Measurements from ENCODE around the gene TSG101. TPM values are rescaled to one million over a fixed set of nuclear protein-coding genes. Genes with fewer than 3 reads are reported as not detected.

The TSG101 gene
- total and polyA plus RNA-seq, 4 donors = 29.7 to 53.1 (median 37.8) TPM

GRCh38 chr11:18479063-18479462 is 47.7 kb downstream of the TSG101 start:
- no peaks in the 10 kb centered on the region for H3K9me3 ChIP-seq (ENCODE audit: control insufficient read depth in 4 of 4, low read length in 3 of 4)
- WGBS = 97% methylated on average over 4 of the region's 4 CpGs
- no peak overlapping the region for H3K9ac ChIP-seq (ENCODE audit: low read depth in 1 of 2, low read length in 2 of 2)

DNA sequence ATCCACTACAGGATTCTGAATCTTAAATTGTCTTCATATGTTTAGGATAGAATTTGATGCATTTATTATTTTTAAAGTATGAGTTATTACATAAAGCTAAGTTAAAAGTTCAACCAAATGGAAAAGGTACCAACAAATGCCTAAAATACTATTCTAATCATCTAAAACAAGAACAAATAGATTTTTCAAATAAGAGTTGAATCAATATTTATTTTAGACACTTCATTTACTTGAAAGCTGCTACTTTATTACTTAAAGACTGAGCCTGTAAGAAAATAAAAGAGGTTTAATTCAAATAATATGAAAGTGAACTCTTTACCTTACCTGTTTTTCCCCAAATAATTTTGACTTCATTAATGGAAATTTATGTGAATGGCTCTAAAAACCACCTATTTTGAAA is 54.2 kb downstream of the TSG101 start:
- H3K4me1 ChIP-seq (ENCODE audit: control insufficient read depth in 4 of 4, insufficient read depth in 4 of 4, low read length in 3 of 4) = no peaks in the 10 kb centered on the region
- no peak overlapping the region for H3K27ac ChIP-seq (ENCODE audit: low read depth in 1 of 2, low read length in 2 of 2)
- no peak for DNase-seq (ENCODE audit: low spot score)
- TF ChIP-seq, protein P1, sequence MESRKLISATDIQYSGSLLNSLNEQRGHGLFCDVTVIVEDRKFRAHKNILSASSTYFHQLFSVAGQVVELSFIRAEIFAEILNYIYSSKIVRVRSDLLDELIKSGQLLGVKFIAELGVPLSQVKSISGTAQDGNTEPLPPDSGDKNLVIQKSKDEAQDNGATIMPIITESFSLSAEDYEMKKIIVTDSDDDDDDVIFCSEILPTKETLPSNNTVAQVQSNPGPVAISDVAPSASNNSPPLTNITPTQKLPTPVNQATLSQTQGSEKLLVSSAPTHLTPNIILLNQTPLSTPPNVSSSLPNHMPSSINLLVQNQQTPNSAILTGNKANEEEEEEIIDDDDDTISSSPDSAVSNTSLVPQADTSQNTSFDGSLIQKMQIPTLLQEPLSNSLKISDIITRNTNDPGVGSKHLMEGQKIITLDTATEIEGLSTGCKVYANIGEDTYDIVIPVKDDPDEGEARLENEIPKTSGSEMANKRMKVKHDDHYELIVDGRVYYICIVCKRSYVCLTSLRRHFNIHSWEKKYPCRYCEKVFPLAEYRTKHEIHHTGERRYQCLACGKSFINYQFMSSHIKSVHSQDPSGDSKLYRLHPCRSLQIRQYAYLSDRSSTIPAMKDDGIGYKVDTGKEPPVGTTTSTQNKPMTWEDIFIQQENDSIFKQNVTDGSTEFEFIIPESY (IDR thresholded peaks at IDR 0.05) = no peak
- TF ChIP-seq HNF4G (IDR thresholded peaks at IDR 0.05) (no peak), TAF1 (conservative IDR thresholded peaks at IDR 0.05) (no peak), NR2F2 (IDR thresholded peaks at IDR 0.05) (no peak), YY1 (IDR thresholded peaks at IDR 0.05) (no peak)
- H3K9ac ChIP-seq (ENCODE audit: low read depth in 1 of 2, low read length in 2 of 2) = no peak overlapping the region
- no peaks in the 10 kb centered on the region for H3K27me3 ChIP-seq (ENCODE audit: control insufficient read depth in 4 of 4, insufficient read depth in 4 of 4, low read length in 3 of 4)
- H3K9me3 ChIP-seq (ENCODE audit: control insufficient read depth in 4 of 4, low read length in 3 of 4) = no peaks in the 10 kb centered on the region
- no peak overlapping the region for H3K4me3 ChIP-seq (ENCODE audit: low read depth in 1 of 3, low read length in 3 of 3)
- H3K36me3 ChIP-seq (ENCODE audit: control insufficient read depth in 4 of 4, insufficient read depth in 3 of 4, low read depth in 1 of 4, low read length in 3 of 4) = peaks cover 0 to 13% (median 11%) of the 10 kb centered on the region in 4 donors

More at GRCh38 chr11:18479063-18479462, 47.7 kb downstream of the TSG101 start:
- DNase-seq (ENCODE audit: low spot score) = no peak
- TF ChIP-seq HNF4G (IDR thresholded peaks at IDR 0.05) (no peak), YY1 (IDR thresholded peaks at IDR 0.05) (no peak), NR2F2 (IDR thresholded peaks at IDR 0.05) (no peak), CTCF (IDR thresholded peaks at IDR 0.05; ENCODE audit: low read depth, low read length, missing input control) (no peak), RAD21 (IDR thresholded peaks at IDR 0.05) (no peak), FOXA1 (IDR thresholded peaks at IDR 0.05) (no peak), FOXA2 (IDR thresholded peaks at IDR 0.05) (no peak)
- TF ChIP-seq, protein P2, sequence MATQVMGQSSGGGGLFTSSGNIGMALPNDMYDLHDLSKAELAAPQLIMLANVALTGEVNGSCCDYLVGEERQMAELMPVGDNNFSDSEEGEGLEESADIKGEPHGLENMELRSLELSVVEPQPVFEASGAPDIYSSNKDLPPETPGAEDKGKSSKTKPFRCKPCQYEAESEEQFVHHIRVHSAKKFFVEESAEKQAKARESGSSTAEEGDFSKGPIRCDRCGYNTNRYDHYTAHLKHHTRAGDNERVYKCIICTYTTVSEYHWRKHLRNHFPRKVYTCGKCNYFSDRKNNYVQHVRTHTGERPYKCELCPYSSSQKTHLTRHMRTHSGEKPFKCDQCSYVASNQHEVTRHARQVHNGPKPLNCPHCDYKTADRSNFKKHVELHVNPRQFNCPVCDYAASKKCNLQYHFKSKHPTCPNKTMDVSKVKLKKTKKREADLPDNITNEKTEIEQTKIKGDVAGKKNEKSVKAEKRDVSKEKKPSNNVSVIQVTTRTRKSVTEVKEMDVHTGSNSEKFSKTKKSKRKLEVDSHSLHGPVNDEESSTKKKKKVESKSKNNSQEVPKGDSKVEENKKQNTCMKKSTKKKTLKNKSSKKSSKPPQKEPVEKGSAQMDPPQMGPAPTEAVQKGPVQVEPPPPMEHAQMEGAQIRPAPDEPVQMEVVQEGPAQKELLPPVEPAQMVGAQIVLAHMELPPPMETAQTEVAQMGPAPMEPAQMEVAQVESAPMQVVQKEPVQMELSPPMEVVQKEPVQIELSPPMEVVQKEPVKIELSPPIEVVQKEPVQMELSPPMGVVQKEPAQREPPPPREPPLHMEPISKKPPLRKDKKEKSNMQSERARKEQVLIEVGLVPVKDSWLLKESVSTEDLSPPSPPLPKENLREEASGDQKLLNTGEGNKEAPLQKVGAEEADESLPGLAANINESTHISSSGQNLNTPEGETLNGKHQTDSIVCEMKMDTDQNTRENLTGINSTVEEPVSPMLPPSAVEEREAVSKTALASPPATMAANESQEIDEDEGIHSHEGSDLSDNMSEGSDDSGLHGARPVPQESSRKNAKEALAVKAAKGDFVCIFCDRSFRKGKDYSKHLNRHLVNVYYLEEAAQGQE (IDR thresholded peaks at IDR 0.05) = no peak
- Histone ChIP-seq H3K4me3 (ENCODE audit: low read depth in 1 of 3, low read length in 3 of 3) (no peak overlapping the region), H3K27ac (ENCODE audit: low read depth in 1 of 2, low read length in 2 of 2) (no peak overlapping the region), H3K36me3 (ENCODE audit: control insufficient read depth in 4 of 4, insufficient read depth in 3 of 4, low read depth in 1 of 4, low read length in 3 of 4) (peaks cover 11 to 69% (median 55%) of the 10 kb centered on the region in 4 donors), H3K27me3 (ENCODE audit: control insufficient read depth in 4 of 4, insufficient read depth in 4 of 4, low read length in 3 of 4) (no peaks in the 10 kb centered on the region), H3K4me1 (ENCODE audit: control insufficient read depth in 4 of 4, insufficient read depth in 4 of 4, low read length in 3 of 4) (no peaks in the 10 kb centered on the region)

DNA sequence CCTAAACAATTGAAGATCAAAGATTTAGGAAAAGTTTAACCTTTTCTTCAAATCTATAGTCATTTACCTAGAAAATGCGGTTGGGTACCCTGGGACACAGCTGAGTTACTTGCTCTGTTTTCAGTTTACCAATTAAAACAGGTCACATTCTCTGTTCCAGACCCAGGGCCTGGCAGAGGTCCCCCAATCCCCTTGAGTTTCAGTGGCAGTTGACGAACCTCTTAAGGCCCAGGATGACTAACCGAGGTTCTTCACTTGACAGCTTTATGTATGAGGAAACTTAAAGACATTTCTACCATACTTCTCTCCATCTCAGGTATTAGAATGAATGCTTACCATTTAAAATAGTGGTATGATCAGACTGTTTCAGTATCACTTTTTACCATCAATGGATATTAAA is 54.7 kb downstream of the TSG101 start:
- Histone ChIP-seq H3K4me3 (ENCODE audit: low read depth in 1 of 3, low read length in 3 of 3) (no peak overlapping the region), H3K9ac (ENCODE audit: low read depth in 1 of 2, low read length in 2 of 2) (no peak overlapping the region), H3K4me1 (ENCODE audit: control insufficient read depth in 4 of 4, insufficient read depth in 4 of 4, low read length in 3 of 4) (no peaks in the 10 kb centered on the region), H3K36me3 (ENCODE audit: control insufficient read depth in 4 of 4, insufficient read depth in 3 of 4, low read depth in 1 of 4, low read length in 3 of 4) (peaks cover 0 to 11% (median 8%) of the 10 kb centered on the region in 4 donors), H3K27ac (ENCODE audit: low read depth in 1 of 2, low read length in 2 of 2) (no peak overlapping the region), H3K9me3 (ENCODE audit: control insufficient read depth in 4 of 4, low read length in 3 of 4) (no peaks in the 10 kb centered on the region), H3K27me3 (ENCODE audit: control insufficient read depth in 4 of 4, insufficient read depth in 4 of 4, low read length in 3 of 4) (no peaks in the 10 kb centered on the region)
- 97% methylated on average over 3 of the region's 3 CpGs for WGBS
- no peak for DNase-seq (ENCODE audit: low spot score)
- TF ChIP-seq, protein P3, sequence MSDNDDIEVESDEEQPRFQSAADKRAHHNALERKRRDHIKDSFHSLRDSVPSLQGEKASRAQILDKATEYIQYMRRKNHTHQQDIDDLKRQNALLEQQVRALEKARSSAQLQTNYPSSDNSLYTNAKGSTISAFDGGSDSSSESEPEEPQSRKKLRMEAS (IDR thresholded peaks at IDR 0.05) = no peak
- TF ChIP-seq RXRA (IDR thresholded peaks at IDR 0.05) (no peak), CTCF (IDR thresholded peaks at IDR 0.05; ENCODE audit: low read depth, low read length, missing input control) (no peak), HNF4A (conservative IDR thresholded peaks at IDR 0.05) (no peak), TAF1 (conservative IDR thresholded peaks at IDR 0.05) (no peak), YY1 (IDR thresholded peaks at IDR 0.05) (no peak)
- TF ChIP-seq, protein P1 (IDR thresholded peaks at IDR 0.05) = no peak

Measured in liver (tissue), 9 donors.